ENCODE data around the gene MCFD2. TPM values are rescaled to one million over a fixed set of nuclear protein-coding genes. Genes with fewer than 3 reads are reported as not detected.

Gene MCFD2
- total RNA-seq, 1 donor from 2014 or later = 161 TPM

GRCh38 chr2:46886268-46887027 is 29.2 kb downstream of the MCFD2 start:
- Mint-ChIP-seq H3K27ac (ENCODE audit: unreplicated experiment) (peak overlapping the region; percentile 35), H3K27me3 (ENCODE audit: low read depth, unreplicated experiment) (no peaks in the 10 kb centered on the region), H3K36me3 (ENCODE audit: low read depth, unreplicated experiment) (no peaks in the 10 kb centered on the region), H3K9me3 (ENCODE audit: unreplicated experiment) (peaks cover 14% of the 10 kb centered on the region), H3K4me1 (ENCODE audit: low read depth, unreplicated experiment) (peaks cover 34% of the 10 kb centered on the region), H3K4me3 (ENCODE audit: unreplicated experiment) (no peak overlapping the region)
- Histone ChIP-seq H3K4me2 (ENCODE audit: low read length) (peak overlapping the region; percentile 8), H3K9ac (ENCODE audit: low read length) (peak overlapping the region; percentile 29), H3K9me3 (ENCODE audit: insufficient read depth, low read depth, low read length) (no peaks in the 10 kb centered on the region), H2AFZ (ENCODE audit: low read depth, low read length) (no peak overlapping the region), H3K36me3 (ENCODE audit: insufficient read depth, low read length) (no peaks in the 10 kb centered on the region), H4K20me1 (ENCODE audit: insufficient read depth, low read length) (no peaks in the 10 kb centered on the region), H3K27me3 (ENCODE audit: insufficient read depth, low read length) (no peaks in the 10 kb centered on the region), H3K79me2 (ENCODE audit: insufficient read depth, low read length) (no peaks in the 10 kb centered on the region), H3K4me3 (ENCODE audit: insufficient read depth, low read depth, low read length) (no peak overlapping the region), H3K27ac (ENCODE audit: low read depth, low read length) (peak overlapping the region; percentile 88), H3K4me1 (ENCODE audit: insufficient read depth, low read length) (peaks cover 49% of the 10 kb centered on the region)
- FAIRE-seq (no peak), DNase-seq (ENCODE audit: low read depth) (no peak)
- TF ChIP-seq CTCF (IDR thresholded peaks at IDR 0.05; ENCODE audit: insufficient read depth, low read depth, low read length) (no peak), EZH2 (IDR thresholded peaks at IDR 0.05; ENCODE audit: insufficient read depth, low read length) (no peak)

- Histone ChIP-seq H3K36me3 (ENCODE audit: insufficient read depth, low read length) (no peaks in the 10 kb centered on the region), H3K4me3 (ENCODE audit: insufficient read depth, low read depth, low read length) (peak overlapping the region; percentile 35), H3K79me2 (ENCODE audit: insufficient read depth, low read length) (no peaks in the 10 kb centered on the region), H3K9me3 (ENCODE audit: insufficient read depth, low read depth, low read length) (no peaks in the 10 kb centered on the region), H3K27ac (ENCODE audit: low read depth, low read length) (peak overlapping the region; percentile 88), H3K9ac (ENCODE audit: low read length) (peak overlapping the region; percentile 62), H2AFZ (ENCODE audit: low read depth, low read length) (peak overlapping the region; percentile 38), H3K4me2 (ENCODE audit: low read length) (peak overlapping the region; percentile 63), H3K27me3 (ENCODE audit: insufficient read depth, low read length) (no peaks in the 10 kb centered on the region), H4K20me1 (ENCODE audit: insufficient read depth, low read length) (no peaks in the 10 kb centered on the region), H3K4me1 (ENCODE audit: insufficient read depth, low read length) (peaks cover 60% of the 10 kb centered on the region)
- Mint-ChIP-seq H3K9me3 (ENCODE audit: unreplicated experiment) (peaks cover 14% of the 10 kb centered on the region), H3K4me1 (ENCODE audit: low read depth, unreplicated experiment) (peaks cover 36% of the 10 kb centered on the region), H3K27me3 (ENCODE audit: low read depth, unreplicated experiment) (no peaks in the 10 kb centered on the region), H3K36me3 (ENCODE audit: low read depth, unreplicated experiment) (no peaks in the 10 kb centered on the region), H3K4me3 (ENCODE audit: unreplicated experiment) (no peak overlapping the region), H3K27ac (ENCODE audit: unreplicated experiment) (no peak overlapping the region)
- no peak for TF ChIP-seq EZH2 (IDR thresholded peaks at IDR 0.05; ENCODE audit: insufficient read depth, low read length)
- TF ChIP-seq CTCF (IDR thresholded peaks at IDR 0.05; ENCODE audit: insufficient read depth, low read depth, low read length) = no peak
- peak; percentile 83 for DNase-seq (ENCODE audit: low read depth)
- peak; percentile 63 for FAIRE-seq
These were observed 30.2 kb downstream of the MCFD2 start for GRCh38 chr2:46885376-46885775.

- no peaks in the 10 kb centered on the region for H3K9me3 ChIP-seq (ENCODE audit: insufficient read depth, low read depth, low read length)
- no peak overlapping the region for H3K4me2 ChIP-seq (ENCODE audit: low read length)
- TF ChIP-seq CTCF (IDR thresholded peaks at IDR 0.05; ENCODE audit: insufficient read depth, low read depth, low read length) = no peak
- no peak for TF ChIP-seq EZH2 (IDR thresholded peaks at IDR 0.05; ENCODE audit: insufficient read depth, low read length)
- Mint-ChIP-seq H3K36me3 (ENCODE audit: low read depth, unreplicated experiment) (no peaks in the 10 kb centered on the region), H3K9me3 (ENCODE audit: unreplicated experiment) (peaks cover 3% of the 10 kb centered on the region), H3K4me3 (ENCODE audit: unreplicated experiment) (no peak overlapping the region), H3K27me3 (ENCODE audit: low read depth, unreplicated experiment) (no peaks in the 10 kb centered on the region), H3K4me1 (ENCODE audit: low read depth, unreplicated experiment) (peaks cover 14% of the 10 kb centered on the region), H3K27ac (ENCODE audit: unreplicated experiment) (no peak overlapping the region)
- no peak for FAIRE-seq
- no peaks in the 10 kb centered on the region for H3K27me3 ChIP-seq (ENCODE audit: insufficient read depth, low read length)
- no peak overlapping the region for H3K4me3 ChIP-seq (ENCODE audit: insufficient read depth, low read depth, low read length)
- no peak overlapping the region for H3K27ac ChIP-seq (ENCODE audit: low read depth, low read length)
- peaks cover 49% of the 10 kb centered on the region for H3K4me1 ChIP-seq (ENCODE audit: insufficient read depth, low read length)
- H2AFZ ChIP-seq (ENCODE audit: low read depth, low read length) = no peak overlapping the region
- H3K36me3 ChIP-seq (ENCODE audit: insufficient read depth, low read length) = no peaks in the 10 kb centered on the region
- H3K79me2 ChIP-seq (ENCODE audit: insufficient read depth, low read length) = no peaks in the 10 kb centered on the region
- H3K9ac ChIP-seq (ENCODE audit: low read length) = no peak overlapping the region
- H4K20me1 ChIP-seq (ENCODE audit: insufficient read depth, low read length) = no peaks in the 10 kb centered on the region
- no peak for DNase-seq (ENCODE audit: low read depth)
These were observed 36.1 kb downstream of the MCFD2 start for GRCh38 chr2:46879511-46879910.

Data from astrocyte (in vitro differentiated cells and primary cell).